Measurements from ENCODE around the gene SCN4B. TPM values are rescaled to one million over a fixed set of nuclear protein-coding genes. Genes with fewer than 3 reads are reported as not detected.

The SCN4B gene
- total and polyA plus RNA-seq, 2 of the 4 experiments (the other 2 are of a cell fraction) = 0.18 to 0.44 TPM

- Histone ChIP-seq H3K56ac (ENCODE audit: extremely low read depth, insufficient read depth, low read length) (no peak overlapping the region), H3K14ac (replicated peaks; ENCODE audit: low read depth, low read length) (no peak overlapping the region), H4K5ac (ENCODE audit: low read depth, low read length) (no peak overlapping the region), H3K9ac (ENCODE audit: low read depth, low read length) (no peak overlapping the region), H3K4me2 (ENCODE audit: low read depth, low read length) (no peak overlapping the region), H4K91ac (ENCODE audit: insufficient read depth, low read depth, low read length) (no peak overlapping the region), H3K23ac (ENCODE audit: low read depth, low read length) (no peak overlapping the region), H3K36me3 (ENCODE audit: control insufficient read depth, insufficient read depth, low read length) (no peaks in the 10 kb centered on the region), H4K8ac (ENCODE audit: low read depth in 2 of 2, low read length in 2 of 2) (no peak overlapping the region), H2BK15ac (ENCODE audit: low read depth, low read length) (no peak overlapping the region), H3K27ac (ENCODE audit: insufficient read depth, low read length) (no peak overlapping the region), H2AK9ac (replicated peaks; ENCODE audit: low read depth, low read length, poor library complexity) (no peak overlapping the region), H3K79me1 (ENCODE audit: low read depth in 1 of 2, low read length in 2 of 2) (no peaks in the 10 kb centered on the region), H2BK120ac (ENCODE audit: low read depth, low read length) (no peak overlapping the region), H2AK5ac (ENCODE audit: low read depth, low read length) (no peak overlapping the region), H2AFZ (replicated peaks; ENCODE audit: low read length, poor library complexity) (no peak overlapping the region), H3K4ac (ENCODE audit: low read depth, low read length) (no peak overlapping the region), H3K4me1 (ENCODE audit: control insufficient read depth, insufficient read depth, low read length) (no peaks in the 10 kb centered on the region), H2BK20ac (ENCODE audit: low read depth, low read length) (no peak overlapping the region), H3K18ac (ENCODE audit: low read depth, low read length) (no peak overlapping the region), H2BK5ac (ENCODE audit: low read depth, low read length, poor library complexity, severe bottlenecking) (no peak overlapping the region), H3K27me3 (ENCODE audit: control insufficient read depth, insufficient read depth, low read length) (peaks cover 35% of the 10 kb centered on the region), H3K9me3 (ENCODE audit: control insufficient read depth, insufficient read depth, low read length) (no peaks in the 10 kb centered on the region), H4K20me1 (ENCODE audit: insufficient read depth, low read length) (no peaks in the 10 kb centered on the region), H3K4me3 (ENCODE audit: insufficient read depth, low read depth, low read length) (no peak overlapping the region), H3K9me1 (ENCODE audit: insufficient read depth, low read length) (no peaks in the 10 kb centered on the region)
- DNase-seq (no peak), ATAC-seq (ENCODE audit: low read depth) (no peak)
- TF ChIP-seq CTCF (conservative IDR thresholded peaks at IDR 0.05; ENCODE audit: low read depth, low read length) (no peak), MAFK (IDR thresholded peaks at IDR 0.05; ENCODE audit: low read depth, low read length) (no peak), POLR2A (IDR thresholded peaks at IDR 0.05; ENCODE audit: low read depth, low read length) (no peak)
- no CpG with 5 or more reads among the region's 3 CpGs for WGBS, 2 experiments (ENCODE audit: extremely low coverage in 2 of 2, insufficient read length in 1 of 2)
- intact Hi-C loops (cut with micrococcal nuclease) = no loop called here
- ChIA-PET POLR2A (ENCODE audit: unreplicated experiment) (no interaction called here), CTCF (no interaction called here)
- in situ Hi-C loops (cut with MboI; ENCODE audit: low sequenced_read_pairs) = no loop called here
- BruUV-seq (replicated peaks) = no TSS peak
- dilution Hi-C loops (cut with HindIII; ENCODE audit: low sequenced_read_pairs, unreplicated experiment) = no loop called here
Measured at GRCh38 chr11:118162846-118163245, 10.2 kb upstream of the SCN4B start.
